Stimulated activated CD8-positive, alpha-beta memory T cell treated with anti-CD3 and anti-CD28 coated beads, Interleukin-4, amount 100 ng/mL, for 48 hours (primary cell): ENCODE results near the gene ISG20L2.

Source experiments
- DNase-seq: peaks from one replicate; pipeline ENCODE4 v3.0.0-alpha.2; 2020

ISG20L2 gene

GRCh38 chr1:156740237-156740740 is 11.7 kb upstream of the ISG20L2 start:
- DNase-seq = no peak

- DNase-seq = no peak
These were observed 10.3 kb upstream of the ISG20L2 start for GRCh38 chr1:156738916-156739315.

GRCh38 chr1:156738407-156738806 is 9.8 kb upstream of the ISG20L2 start:
- DNase-seq = no peak

GRCh38 chr1:156733989-156734584 is 5.5 kb upstream of the ISG20L2 start:
- DNase-seq = no peak

- DNase-seq = peak; percentile 87
These were observed 504 bp downstream of the ISG20L2 start, which contains the start of gene METTL25B for GRCh38 chr1:156727926-156728598. METTL25B (plus strand) TSS chr1:156728469; CDS start chr1:156729105, 636 bp downstream.

GRCh38 chr1:156727492-156727891 is 1.1 kb downstream of the ISG20L2 start:
- no peak for DNase-seq

- DNase-seq = peak; percentile 72
These were observed 1.9 kb downstream of the ISG20L2 start for GRCh38 chr1:156726549-156727226.

- DNase-seq = peak; percentile 89
These were observed 2.8 kb downstream of the ISG20L2 start for GRCh38 chr1:156725683-156726280.

- no peak for DNase-seq
These were observed 7.0 kb downstream of the ISG20L2 start for GRCh38 chr1:156721535-156721934.

GRCh38 chr1:156721131-156721530 is 7.4 kb downstream of the ISG20L2 start:
- no peak for DNase-seq

- DNase-seq = no peak
These were observed 11.2 kb downstream of the ISG20L2 start for GRCh38 chr1:156717351-156717750.

GRCh38 chr1:156714830-156715229 is 13.7 kb downstream of the ISG20L2 start:
- DNase-seq = no peak

GRCh38 chr1:156712626-156713025 is 15.9 kb downstream of the ISG20L2 start:
- DNase-seq = no peak

- no peak for DNase-seq
These were observed 17.4 kb downstream of the ISG20L2 start for GRCh38 chr1:156711011-156711817.

GRCh38 chr1:156709757-156710489 is 18.6 kb downstream of the ISG20L2 start:
- DNase-seq = no peak

GRCh38 chr1:156709031-156709430 is 19.5 kb downstream of the ISG20L2 start:
- no peak for DNase-seq

GRCh38 chr1:156708218-156708661 is 20.3 kb downstream of the ISG20L2 start:
- no peak for DNase-seq

- no peak for DNase-seq
These were observed 20.9 kb downstream of the ISG20L2 start for GRCh38 chr1:156707417-156708217.

- DNase-seq = no peak
These were observed 21.7 kb downstream of the ISG20L2 start for GRCh38 chr1:156706657-156707416.
